Gastrocnemius medialis (tissue), 4 donors: ENCODE measurements around the gene NFAM1. TPM values are rescaled to one million over a fixed set of nuclear protein-coding genes. Genes with fewer than 3 reads are reported as not detected.

Experiments
- ATAC-seq, 2 donors: fragments of 150-250 bp; one replicate each; pipeline ENCODE4 v1.9.1; 2016
- DNase-seq, 2 donors: peaks; one replicate each; pipeline ENCODE4 v3.0.0-alpha.2; 2019
- H3K27ac ChIP-seq, 4 donors: fragments of 200-600 bp; sonication (generic); 1 replicate in 1 of 4; 2 replicates in 3 of 4; pipeline ENCODE4 v1.5.1; 2016 to 2018; ENCODE audit warnings: mild to moderate bottlenecking in 2 of 4, moderate library complexity in 1 of 4
- H3K27me3 ChIP-seq, 3 donors: fragments of 200-600 bp; sonication (generic) in 2 of 3; 1 replicate in 1 of 3; 2 replicates in 2 of 3; pipeline versions ENCODE4 v1.5.1 to v1.6.0; 2016 to 2019; ENCODE audit warnings: mild to moderate bottlenecking in 1 of 3, moderate library complexity in 1 of 3
- H3K36me3 ChIP-seq, 2 donors: fragments of 200-600 bp; sonication (generic) in 1 of 2; one replicate each; pipeline ENCODE4 v1.5.1; 2017 to 2018
- H3K4me1 ChIP-seq, 2 donors: fragments of 200-600 bp; sonication (generic) in 1 of 2; one replicate each; pipeline ENCODE4 v1.5.1; 2016 to 2017; ENCODE audit warnings: mild to moderate bottlenecking in 2 of 2
- H3K4me3 ChIP-seq, 4 donors: fragments of 200-600 bp; sonication (generic) in 3 of 4; 1 replicate in 1 of 4; 2 replicates in 3 of 4; pipeline ENCODE4 v1.5.1; 2016 to 2019; ENCODE audit warnings: mild to moderate bottlenecking in 2 of 4
- H3K9me3 ChIP-seq, 3 donors: fragments of 200-600 bp; sonication (generic) in 2 of 3; 1 replicate in 1 of 3; 2 replicates in 2 of 3; pipeline ENCODE4 v1.5.1; 2016 to 2019
- CTCF ChIP-seq, 5 experiments: fragments of 450-650 bp in 3 of 5; fragments of 200-600 bp in 2 of 5; sonication (generic) in 2 of 5; IDR thresholded peaks in 4 of 5; conservative IDR thresholded peaks in 1 of 5; 1 replicate in 4 of 5; 2 replicates in 1 of 5; pipeline ENCODE4 v1.5.1; 2016 to 2019; ENCODE audit warnings: antibody characterized with exemption in 5 of 5, mild to moderate bottlenecking in 3 of 5, moderate library complexity in 3 of 5
- POLR2A ChIP-seq, 2 donors: fragments of 450-650 bp; IDR thresholded peaks; one replicate each; pipeline ENCODE4 v1.6.1; 2017; ENCODE audit warnings: antibody characterized with exemption in 2 of 2, mild to moderate bottlenecking in 2 of 2, moderate library complexity in 2 of 2
- in situ Hi-C, 4 donors: fragments of 200-750 bp; cut with MboI; loops; one replicate each; pipeline versions ENCODE4 v1.15.0 to v1.8.0; 2017; ENCODE audit warnings: low sequenced_read_pairs in 4 of 4
- intact Hi-C: fragments of 100-400 bp; cut with DNase I; formaldehyde crosslinking; loops from one replicate; pipeline ENCODE4 v1.15.1; 2023; ENCODE audit warnings: low total_unique reads
- total RNA-seq, 4 donors: library from RNA; depleted of rRNA; stranded (reverse); fragments of >200 nt; gene quantifications; one replicate each; pipeline versions ENCODE4 v1.1.0 to v1.2.3, GENCODE V29; 2016

NFAM1 gene
- total RNA-seq, 4 donors from 2014 or later = 0.20 to 0.59 (median 0.58) TPM; not detected in 1

DNA sequence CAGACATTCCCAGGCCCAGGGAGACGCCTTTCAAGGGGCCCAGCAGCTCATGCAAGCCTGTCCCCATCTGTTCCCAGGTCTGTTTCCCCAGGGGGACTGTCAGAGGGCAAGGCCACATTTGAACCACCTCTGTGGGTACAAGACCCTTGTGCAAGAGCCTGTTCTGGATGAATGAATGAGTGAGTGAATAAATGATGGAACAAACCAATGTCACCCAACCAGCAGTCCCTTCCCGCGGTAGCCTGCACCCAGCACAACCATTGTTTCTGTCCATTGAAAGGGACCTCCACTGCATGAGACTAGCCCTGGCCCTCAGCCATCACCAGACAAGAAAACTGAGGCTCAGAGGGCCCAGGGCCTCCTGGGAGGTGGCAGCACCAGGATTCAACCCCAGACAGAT, 92.1 kb downstream of the NFAM1 start:
- Histone ChIP-seq H3K4me1 (peaks cover 0 to 3% of the 10 kb centered on the region in 2 donors), H3K36me3 (no peaks in the 10 kb centered on the region), H3K27me3 (peaks cover 20 to 35% (median 23%) of the 10 kb centered on the region in 3 donors), H3K9me3 (no peaks in the 10 kb centered on the region), H3K27ac (no peak overlapping the region), H3K4me3 (no peak overlapping the region)
- intact Hi-C loops (no loop called here), in situ Hi-C loops (no loop called here)
- ATAC-seq (no peak), DNase-seq (no peak)
- TF ChIP-seq CTCF (IDR thresholded peaks at IDR 0.05 in 4 of 5, conservative IDR thresholded peaks at IDR 0.05 in 1 of 5) (no peak), POLR2A (IDR thresholded peaks at IDR 0.05) (no peak)

GRCh38 chr22:42338479-42338878, 93.7 kb downstream of the NFAM1 start:
- ATAC-seq = no peak
- in situ Hi-C loops = no loop called here
- no peak for DNase-seq
- intact Hi-C loops = no loop called here
- H3K27me3 ChIP-seq = peaks cover 20 to 35% (median 23%) of the 10 kb centered on the region in 3 donors
- TF ChIP-seq CTCF (IDR thresholded peaks at IDR 0.05 in 4 of 5, conservative IDR thresholded peaks at IDR 0.05 in 1 of 5) (no peak), POLR2A (IDR thresholded peaks at IDR 0.05) (no peak)
- no peaks in the 10 kb centered on the region for H3K36me3 ChIP-seq
- no peaks in the 10 kb centered on the region for H3K4me1 ChIP-seq
- no peak overlapping the region for H3K4me3 ChIP-seq
- no peak overlapping the region for H3K27ac ChIP-seq
- no peaks in the 10 kb centered on the region for H3K9me3 ChIP-seq

DNA sequence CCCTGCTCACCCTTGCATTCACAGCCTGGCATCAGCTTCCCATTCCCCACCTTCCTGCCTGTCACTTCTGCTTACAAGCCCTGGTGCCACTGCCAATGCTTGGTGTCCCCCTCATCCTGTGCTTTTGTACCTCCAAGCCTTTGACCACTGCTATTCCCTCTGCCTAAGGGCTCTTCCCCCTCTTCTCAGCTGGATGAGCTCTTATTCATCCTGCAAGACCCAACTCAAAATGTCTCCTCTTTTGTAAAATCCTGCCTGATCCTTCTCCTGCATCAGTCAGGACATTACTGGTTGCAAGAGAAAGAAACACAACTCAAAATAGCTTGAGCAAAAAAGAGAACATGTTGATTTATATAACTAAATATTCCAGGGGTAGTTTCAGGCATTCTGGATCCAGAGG, 94.8 kb downstream of the NFAM1 start:
- H3K9me3 ChIP-seq = no peaks in the 10 kb centered on the region
- no peak for ATAC-seq
- no peak for TF ChIP-seq CTCF (IDR thresholded peaks at IDR 0.05 in 4 of 5, conservative IDR thresholded peaks at IDR 0.05 in 1 of 5)
- TF ChIP-seq POLR2A (IDR thresholded peaks at IDR 0.05) = no peak
- H3K36me3 ChIP-seq = no peaks in the 10 kb centered on the region
- no peaks in the 10 kb centered on the region for H3K4me1 ChIP-seq
- no peak overlapping the region for H3K4me3 ChIP-seq
- no peak overlapping the region for H3K27ac ChIP-seq
- intact Hi-C loops = no loop called here
- in situ Hi-C loops = no loop called here
- H3K27me3 ChIP-seq = peaks cover 20 to 35% (median 23%) of the 10 kb centered on the region in 3 donors
- no peak for DNase-seq

GRCh38 chr22:42336527-42337227, 95.5 kb downstream of the NFAM1 start:
- no peak overlapping the region for H3K4me3 ChIP-seq
- no peak for DNase-seq
- in situ Hi-C loops (no loop called here), intact Hi-C loops (no loop called here)
- H3K4me1 ChIP-seq = no peaks in the 10 kb centered on the region
- peaks cover 20 to 35% (median 23%) of the 10 kb centered on the region in 3 donors for H3K27me3 ChIP-seq
- no peak overlapping the region for H3K27ac ChIP-seq
- H3K36me3 ChIP-seq = no peaks in the 10 kb centered on the region
- no peak for ATAC-seq
- no peak for TF ChIP-seq POLR2A (IDR thresholded peaks at IDR 0.05)
- no peak for TF ChIP-seq CTCF (IDR thresholded peaks at IDR 0.05 in 4 of 5, conservative IDR thresholded peaks at IDR 0.05 in 1 of 5)
- no peaks in the 10 kb centered on the region for H3K9me3 ChIP-seq
